Left ventricle myocardium superior (tissue), 1 donor: ENCODE results near the gene ZNF235. TPM values are rescaled to one million over a fixed set of nuclear protein-coding genes. Genes with fewer than 3 reads are reported as not detected.
"Not testable (repeated sequence)": the region's sequence is repeated elsewhere in the genome, so short reads cannot be mapped to it uniquely, and the experiment has no call there.

ENCODE experiments used
- ATAC-seq: fragments of 200-7000 bp; cut with Tn5 transposase; one replicate; pipeline ENCODE4 v1.9.1; 2020; ENCODE audit warnings: mild to moderate bottlenecking, moderate library complexity
- DNase-seq: peaks from one replicate; pipeline ENCODE4 v3.0.0-alpha.2; 2020
- intact Hi-C: fragments of 100-400 bp; cut with micrococcal nuclease; formaldehyde crosslinking; loops from one replicate; pipeline ENCODE4 v1.11.0; 2022
- long read RNA-seq: library from polyadenylated mRNA; unstranded; transcript quantifications from one replicate; pipeline ENCODE4 v2.0.0, GENCODE V29; 2021
- total RNA-seq: library from RNA; stranded (reverse); fragmentation: NEBNext Ultra II Directional; extraction: Animal tissue kit (Norgen Biotek cat#: 25700); gene quantifications from one replicate; pipeline ENCODE4 v1.2.1, GENCODE V29; 2021
- donor health status: DM: no; HTN: yes; CAD: no; lungs with severe emphysema.

Gene ZNF235
- 4.5 TPM for total RNA-seq
- long read RNA-seq, partial matches to known transcripts, result 0 of 2 reads
- long read RNA-seq, other reads (novel, unspliced or antisense), result 0 of 2 reads

- intact Hi-C loops, result no loop called here
Observed at GRCh38 chr19:44304659-44305193, at the start of gene ZNF235. TSS of gene ZNF235 (minus strand) at chr19:44305025. CDS start at chr19:44303404, 1,621 bp downstream.

DNA sequence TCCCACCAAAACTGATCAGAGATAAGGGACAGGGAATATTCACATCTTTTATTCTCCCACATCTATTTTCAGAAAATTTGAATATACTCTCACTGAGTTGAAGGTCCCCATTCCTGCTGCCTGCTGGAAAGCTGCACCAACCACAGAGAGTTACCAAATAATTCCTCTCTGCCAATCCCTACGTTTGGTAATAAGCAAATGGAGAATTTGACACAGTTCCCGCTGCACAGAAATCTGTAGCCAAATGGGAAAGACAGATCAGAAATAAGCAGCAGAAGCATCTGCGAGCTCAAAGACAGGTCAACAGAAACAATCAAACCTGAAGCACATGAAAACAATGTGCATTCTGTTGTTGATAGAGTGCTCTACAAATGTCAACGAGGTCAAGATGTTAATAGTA is 41.7 kb upstream of the ZNF235 start:
- ATAC-seq (no peak), DNase-seq (no peak)
- intact Hi-C loops, result no loop called here

More at GRCh38 chr19:44304659-44305193, at the start of gene ZNF235:
- ATAC-seq, result peak; percentile 100
- peak; percentile 89 for DNase-seq

DNA sequence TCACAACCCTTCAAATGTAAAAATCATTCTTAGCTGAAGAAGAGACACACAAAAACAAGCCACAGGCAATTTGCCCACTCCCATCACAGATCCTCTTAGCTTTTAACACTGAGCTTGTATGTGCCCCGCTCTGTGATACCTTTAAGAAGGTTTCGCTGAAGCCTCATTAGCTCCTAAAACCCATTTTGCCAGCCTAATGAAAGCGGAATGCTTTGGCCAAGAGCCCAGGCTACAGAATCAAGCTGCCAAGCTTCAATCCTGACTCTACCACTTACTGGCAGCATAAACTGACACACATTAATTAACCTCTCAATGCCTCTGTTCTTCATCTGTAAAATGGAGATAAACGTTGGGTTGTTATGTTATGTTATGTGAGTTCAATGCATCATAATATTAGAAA is 41.1 kb upstream of the ZNF235 start:
- ATAC-seq (peak; percentile 60), DNase-seq (no peak)
- intact Hi-C loops, result no loop called here

DNA sequence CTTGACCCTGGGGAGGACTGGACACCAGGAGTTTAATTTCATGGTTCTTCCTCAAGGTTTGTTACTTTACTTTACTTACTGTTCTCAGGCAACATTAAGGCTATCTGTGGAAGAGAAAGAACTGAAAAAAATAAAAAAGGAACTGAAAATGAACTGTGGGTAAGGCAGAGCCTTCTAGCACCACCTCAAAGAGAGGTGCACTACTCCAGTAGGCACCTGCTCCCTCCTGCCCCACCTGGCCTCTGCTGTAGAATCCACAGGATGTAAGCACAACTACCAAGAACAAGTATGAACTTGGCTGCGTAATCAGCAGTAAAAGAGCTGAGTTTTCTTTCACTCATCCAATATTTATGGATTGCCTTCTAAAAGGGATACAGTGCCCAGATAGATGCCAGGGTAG is 39.4 kb upstream of the ZNF235 start:
- ATAC-seq, result no peak
- intact Hi-C loops, result no loop called here

GRCh38 chr19:44341794-44342193 is 37.0 kb upstream of the ZNF235 start:
- intact Hi-C loops, result no loop called here
- no peak for DNase-seq
- ATAC-seq, result peak; percentile 68

More for the DNA sequence above, 39.4 kb upstream of the ZNF235 start:
- no peak for DNase-seq

DNA sequence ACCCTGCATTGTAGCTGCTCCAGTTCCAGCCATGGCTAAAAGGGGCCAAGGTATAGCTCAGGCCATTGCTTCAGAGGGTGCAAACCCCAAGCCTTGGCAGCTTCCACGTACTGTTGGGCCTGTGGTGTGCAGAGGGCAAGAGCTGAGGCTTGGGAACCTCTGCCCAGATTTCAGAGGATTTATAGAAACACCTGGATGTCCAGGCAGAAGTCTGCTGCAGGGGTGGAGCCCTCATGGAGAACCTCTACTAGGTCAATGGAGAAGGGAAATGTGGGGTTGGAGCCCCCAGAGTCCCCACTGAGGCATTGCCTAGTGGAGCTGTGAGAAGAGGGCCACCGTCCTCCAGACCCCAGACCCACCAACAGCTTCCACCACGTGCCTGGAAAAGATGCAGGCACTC is 29.8 kb upstream of the ZNF235 start:
- DNase-seq, ATAC-seq, intact Hi-C loops: not testable (repeated sequence)

GRCh38 chr19:44332145-44332544 is 27.3 kb upstream of the ZNF235 start:
- no peak for DNase-seq
- intact Hi-C loops, result no loop called here
- ATAC-seq, result no peak

DNA sequence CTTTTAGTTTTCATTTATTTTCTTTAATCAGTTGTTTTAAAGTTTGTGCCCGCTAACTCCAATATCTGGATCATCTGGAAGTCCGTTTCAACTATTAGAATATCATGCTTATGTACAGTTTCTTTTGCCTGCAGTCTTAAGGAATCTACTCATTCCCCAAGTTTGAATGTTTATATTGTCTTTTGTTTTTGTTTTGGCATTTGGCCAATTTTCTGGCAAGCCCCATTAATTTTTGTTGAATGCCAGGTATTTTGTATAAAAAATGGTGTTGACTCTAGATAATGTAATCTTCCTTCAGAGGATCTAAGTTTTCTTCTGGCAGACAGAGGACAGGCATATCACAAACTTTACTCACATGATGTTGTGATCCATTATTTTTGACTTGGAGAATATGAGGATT is 11.1 kb upstream of the ZNF235 start:
- intact Hi-C loops, result no loop called here
- DNase-seq, result no peak
- no peak for ATAC-seq

GRCh38 chr19:44313231-44313630 is 8.4 kb upstream of the ZNF235 start:
- ATAC-seq, result no peak
- no peak for DNase-seq
- intact Hi-C loops, result no loop called here

DNA sequence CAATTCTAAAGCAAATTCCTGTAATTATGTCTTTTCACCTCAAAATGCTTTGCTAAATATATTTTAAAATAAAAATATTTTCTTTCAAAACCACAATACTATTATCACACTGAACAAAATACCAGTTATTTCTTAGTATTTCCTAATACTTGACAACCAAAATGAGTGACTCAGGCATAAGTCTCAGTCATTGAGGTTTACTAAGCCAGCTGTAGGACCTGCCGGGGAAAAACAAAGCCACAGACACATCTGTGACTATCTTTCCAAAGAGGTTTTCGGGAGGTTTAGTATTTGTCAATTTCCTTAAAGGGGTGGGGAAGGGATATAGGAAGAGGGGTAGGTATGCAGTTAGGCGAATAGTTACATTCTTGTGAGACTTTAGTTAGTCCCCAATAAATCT is 3.2 kb upstream of the ZNF235 start:
- no peak for DNase-seq
- no peak for ATAC-seq
- intact Hi-C loops, result no loop called here

GRCh38 chr19:44306283-44306682 is 1.5 kb upstream of the ZNF235 start:
- ATAC-seq (no peak), DNase-seq (no peak)
- intact Hi-C loops, result no loop called here

DNA sequence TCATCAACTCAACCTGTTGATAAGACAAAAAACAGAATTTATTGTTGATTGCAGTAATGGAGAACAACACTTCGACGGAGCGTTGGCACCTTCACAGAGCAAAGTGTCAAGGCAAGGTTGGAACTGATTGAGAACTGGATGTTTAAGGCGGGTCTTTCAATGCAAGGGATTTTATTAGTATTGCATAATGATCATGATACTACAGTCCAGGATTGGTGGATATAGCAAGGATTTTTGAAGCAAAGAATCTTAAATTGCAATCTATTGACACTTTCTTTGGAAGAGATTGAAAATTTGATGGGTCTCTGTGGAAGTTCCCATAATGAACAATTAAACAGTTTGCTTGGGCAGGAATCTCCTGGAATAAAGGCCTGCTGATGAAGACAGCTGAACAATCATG is 632 bp upstream of the ZNF235 start:
- no peak for ATAC-seq
- DNase-seq, result no peak
- intact Hi-C loops, result no loop called here

- DNase-seq (no peak), ATAC-seq (peak; percentile 31)
- intact Hi-C loops, result no loop called here
Observed at GRCh38 chr19:44303976-44304568, 753 bp downstream of the ZNF235 start.

DNA sequence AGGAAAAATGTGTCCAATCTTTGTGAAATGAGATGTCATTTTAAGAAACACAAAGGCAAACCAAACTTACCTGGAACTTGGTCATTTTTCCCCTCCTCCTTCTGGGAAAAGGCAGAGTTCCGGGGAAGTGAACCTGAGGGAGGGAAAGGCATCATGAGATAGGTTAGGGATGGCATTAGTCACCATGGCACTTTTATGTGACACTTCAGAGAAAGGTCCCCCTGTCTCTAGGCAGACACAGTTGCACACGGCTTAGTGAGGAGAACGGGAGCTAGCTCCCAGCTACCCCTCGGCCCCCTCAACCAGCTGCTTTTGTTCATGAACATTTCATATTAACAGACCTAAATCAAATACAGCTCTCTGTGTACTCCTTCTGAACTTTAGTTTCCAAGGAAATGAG is 1.5 kb downstream of the ZNF235 start:
- intact Hi-C loops, result no loop called here
- no peak for ATAC-seq
- no peak for DNase-seq

DNA sequence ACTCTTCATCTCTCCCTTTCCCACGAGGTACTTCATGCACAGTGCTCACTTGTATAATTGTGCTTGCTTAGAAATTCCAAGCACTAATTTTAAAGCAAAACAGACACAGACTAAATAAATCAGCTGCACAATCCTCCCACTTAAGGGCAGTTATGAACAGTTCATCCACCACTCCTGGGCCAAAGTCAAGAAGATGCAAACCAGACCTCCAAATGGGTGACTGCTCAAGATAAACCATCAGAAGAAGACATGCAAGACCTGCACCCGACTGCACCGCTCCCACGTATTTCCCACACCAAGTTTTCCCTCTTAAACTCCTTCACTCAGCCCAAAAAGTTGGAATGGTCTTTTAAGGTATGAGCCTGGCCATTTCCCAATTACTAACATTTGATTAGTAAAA is 19.9 kb downstream of the ZNF235 start:
- intact Hi-C loops, result no loop called here

GRCh38 chr19:44282846-44283245 is 22.0 kb downstream of the ZNF235 start:
- intact Hi-C loops, result no loop called here
- no peak for DNase-seq
- ATAC-seq, result no peak

More for the DNA sequence above, 19.9 kb downstream of the ZNF235 start:
- no peak for ATAC-seq
- no peak for DNase-seq

DNA sequence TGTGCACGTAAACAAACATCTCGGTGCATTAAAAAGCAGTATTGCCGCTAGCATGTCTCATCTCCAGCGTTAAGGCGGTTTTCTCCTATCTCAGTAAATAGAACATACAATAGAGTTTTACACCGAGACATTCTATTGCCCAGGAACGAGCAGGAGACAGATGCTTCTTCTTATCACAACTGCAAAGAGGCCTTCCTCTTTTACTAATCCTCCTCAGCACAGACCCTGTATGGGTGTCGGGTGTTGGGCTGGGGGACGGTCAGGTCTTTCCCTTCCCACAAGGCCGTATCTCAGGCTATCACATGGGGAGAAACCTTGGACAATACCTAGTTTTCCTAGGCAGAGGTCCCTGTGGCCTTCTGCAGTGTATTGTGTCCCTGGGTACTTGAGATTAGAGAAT is 23.9 kb downstream of the ZNF235 start:
- DNase-seq (no peak), ATAC-seq (no peak)
- intact Hi-C loops, result no loop called here

DNA sequence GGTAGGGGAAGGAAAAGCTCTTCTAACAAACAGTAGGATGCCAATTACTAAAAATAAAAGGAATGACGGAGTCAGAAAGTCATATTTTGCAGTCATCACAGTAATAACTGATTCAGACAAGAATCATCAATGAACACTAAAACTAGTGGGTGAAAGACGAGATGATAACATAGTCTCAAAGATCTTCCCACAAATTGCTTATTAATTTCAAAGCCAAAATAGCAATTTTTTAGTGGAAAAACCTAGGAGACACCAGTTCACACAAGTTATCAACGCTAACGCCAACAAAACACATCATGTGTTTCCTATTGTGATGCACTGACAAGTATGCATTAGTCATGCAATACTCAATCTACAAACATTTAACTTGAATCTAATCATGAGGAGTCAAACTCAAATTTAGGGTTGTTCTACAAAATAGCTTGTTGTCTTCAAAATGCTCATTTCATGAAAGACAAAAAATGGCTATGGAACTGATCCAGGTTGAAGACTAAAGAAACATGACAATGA is 26.6 kb downstream of the ZNF235 start:
- intact Hi-C loops, result no loop called here
- DNase-seq (no peak), ATAC-seq (no peak)

GRCh38 chr19:44277331-44277730 is 27.5 kb downstream of the ZNF235 start:
- DNase-seq (no peak), ATAC-seq (no peak)
- intact Hi-C loops, result no loop called here

GRCh38 chr19:44260695-44261446 is 44.0 kb downstream of the ZNF235 start:
- DNase-seq (no peak), ATAC-seq (no peak)
- intact Hi-C loops, result no loop called here

DNA sequence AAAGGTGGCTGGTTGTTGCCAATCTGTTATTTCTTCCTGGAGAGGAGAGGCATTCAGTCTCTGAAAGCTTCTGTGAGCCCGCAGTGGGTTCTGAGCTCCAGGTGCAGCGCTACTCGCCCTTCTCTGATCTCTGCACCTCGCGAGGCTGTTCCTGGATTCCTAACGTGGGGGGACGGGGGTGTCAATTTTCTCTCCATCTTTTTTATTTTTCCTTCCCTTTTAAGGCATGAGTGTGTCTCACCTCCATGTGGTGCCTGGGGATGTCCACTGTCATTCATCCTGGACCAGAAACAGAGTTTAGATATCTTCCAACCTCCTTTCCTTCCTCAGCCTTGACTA is 44.5 kb downstream of the ZNF235 start:
- DNase-seq (no peak), ATAC-seq (peak; percentile 53)
- intact Hi-C loops, result no loop called here
